NK-92 (cell line): ENCODE data around the gene NEUROD2.

Experiments
- DNase-seq: peaks from one replicate; lab custom pipeline; 2025; ENCODE audit not compliant: unreplicated experiment; lab: John Stamatoyannopoulos, UW

Gene NEUROD2

DNA sequence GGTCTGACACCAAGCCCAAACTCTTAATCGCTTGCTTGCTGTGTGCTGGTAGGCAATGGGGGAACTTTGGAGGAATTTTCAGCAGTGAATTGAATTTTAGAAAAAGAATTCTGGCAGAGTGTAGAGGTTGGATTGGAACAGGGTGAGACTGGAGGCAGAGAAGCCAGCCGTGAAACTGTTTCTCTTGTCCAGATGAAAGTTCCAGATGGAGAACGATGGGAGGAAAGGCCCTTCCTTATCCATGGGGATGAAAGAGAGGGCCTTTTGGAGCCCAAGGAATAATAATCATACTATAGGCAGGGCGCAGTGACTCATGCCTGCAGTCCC, 26.0 kb downstream of the NEUROD2 start:
- DNase-seq = no peak

- DNase-seq = no peak
Measured at GRCh38 chr17:39581071-39581758, 26.5 kb downstream of the NEUROD2 start.

- DNase-seq = no peak
Measured at GRCh38 chr17:39580082-39580468, 27.6 kb downstream of the NEUROD2 start.

DNA sequence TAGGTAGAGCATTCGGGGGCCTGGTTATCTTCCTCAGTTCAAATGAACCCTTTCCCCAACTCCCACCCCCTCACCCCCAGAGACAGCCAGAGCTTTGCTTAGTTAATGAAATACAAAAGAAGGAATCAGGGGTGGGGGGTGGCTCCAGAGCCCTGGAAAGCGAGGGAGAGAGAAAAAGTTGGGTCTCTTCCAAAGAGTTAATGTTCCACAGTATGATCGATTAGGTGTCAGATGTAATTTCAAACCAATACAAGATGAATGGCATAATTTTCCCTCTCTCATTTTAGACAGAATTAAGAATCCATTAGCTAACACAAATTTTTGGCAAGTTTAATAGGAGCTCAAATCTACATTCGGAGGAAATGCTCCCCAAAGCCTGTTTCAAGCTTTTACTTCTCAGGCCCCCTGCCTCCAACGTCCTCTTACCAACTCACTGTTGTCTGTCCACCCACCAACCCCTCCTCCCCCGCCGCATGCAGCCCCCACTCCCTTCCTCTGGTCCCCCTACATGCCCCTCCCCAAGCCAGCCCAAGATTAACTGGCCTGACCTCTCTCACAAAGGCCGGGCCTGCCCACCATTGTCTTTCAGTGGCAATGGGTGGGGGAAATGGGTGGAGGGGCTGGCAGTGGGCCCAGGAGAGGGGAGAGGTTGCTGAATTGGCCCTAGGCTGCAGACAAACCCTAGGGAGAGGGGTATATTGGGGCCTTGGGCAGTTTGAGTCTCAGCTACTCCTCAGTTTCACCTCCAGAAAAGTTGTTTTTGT, 28.2 kb downstream of the NEUROD2 start:
- no peak for DNase-seq

DNA sequence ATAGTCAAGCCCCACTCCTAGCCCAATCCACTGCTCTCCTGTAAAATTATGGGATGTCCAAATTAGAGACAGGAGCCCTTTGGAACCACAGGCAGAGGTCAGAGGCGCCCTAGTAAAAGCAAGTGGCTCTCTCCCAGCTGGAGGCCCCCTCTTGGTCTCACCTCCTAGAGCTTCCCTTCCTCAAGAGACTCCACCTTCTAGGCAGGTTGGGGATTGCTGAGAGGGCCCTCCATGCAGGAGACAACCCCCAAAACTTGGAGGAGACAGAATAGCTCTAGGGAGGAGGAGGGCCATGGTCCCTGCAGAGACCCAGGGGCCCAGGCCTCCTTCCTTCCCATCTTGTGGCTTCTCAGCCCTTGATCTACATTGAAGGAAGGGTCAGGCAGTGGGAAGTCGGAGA, 29.4 kb downstream of the NEUROD2 start:
- DNase-seq = no peak

DNA sequence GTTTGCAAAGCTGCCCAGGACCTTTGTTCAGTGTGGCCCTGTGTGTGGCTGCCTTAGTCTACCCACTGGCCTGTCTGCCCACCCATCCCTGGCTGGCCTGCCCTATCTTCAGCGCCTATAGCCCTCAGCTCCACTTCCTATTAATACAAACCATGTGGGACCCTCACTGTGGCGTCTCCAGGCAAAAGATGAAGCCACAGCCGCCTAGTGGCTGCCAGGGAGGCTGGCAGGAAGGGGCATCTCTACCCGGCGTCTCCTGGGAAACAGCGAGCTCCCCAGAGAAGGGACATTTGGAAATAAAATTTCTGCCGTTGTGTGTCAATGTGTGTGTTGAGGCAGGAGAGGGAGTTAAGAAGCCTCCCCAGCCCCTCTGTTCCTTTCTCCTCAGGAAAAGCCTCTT, 31.5 kb downstream of the NEUROD2 start:
- no peak for DNase-seq

DNA sequence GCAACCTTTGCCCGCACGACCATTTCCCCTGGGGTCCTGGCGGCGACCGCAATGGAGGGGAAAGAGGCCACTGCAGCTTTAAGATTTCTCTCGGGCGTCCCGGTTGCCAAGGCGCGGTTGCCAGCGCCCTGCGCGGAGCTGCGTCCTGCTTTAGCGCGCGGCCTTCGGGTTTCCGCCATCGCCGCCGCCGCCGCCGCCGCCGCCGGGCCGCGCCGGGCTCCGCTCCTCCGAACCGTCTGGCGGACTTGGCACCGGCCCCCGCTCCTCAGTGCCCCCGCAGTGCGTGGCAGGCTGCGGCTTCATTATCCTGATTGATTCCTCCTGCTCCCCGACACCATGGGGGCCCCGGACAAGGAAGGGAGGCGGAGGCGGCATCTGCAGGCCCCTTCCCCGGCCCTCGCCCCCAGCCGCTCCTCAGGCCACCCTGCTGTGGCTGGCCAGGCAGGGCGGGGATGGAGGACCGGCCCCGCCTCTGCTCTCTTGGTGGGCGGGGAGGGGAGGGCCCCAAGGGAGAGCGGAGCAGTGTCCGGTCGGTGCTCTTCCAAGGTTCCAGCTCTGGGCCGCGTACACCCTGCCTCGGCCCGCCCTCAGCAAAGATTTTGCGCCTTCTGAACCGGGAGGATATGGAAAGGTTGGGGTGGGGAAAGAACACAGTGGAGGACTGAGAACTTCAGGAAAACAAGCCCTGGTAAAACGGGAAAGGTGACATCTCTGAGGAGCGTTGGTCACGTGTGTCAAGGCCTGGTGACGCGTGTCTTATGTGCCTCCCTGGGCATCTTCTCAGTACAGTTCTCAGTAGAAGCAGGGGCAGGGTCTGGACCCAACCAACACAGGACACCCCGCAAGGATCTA, 34.0 kb downstream of the NEUROD2 start:
- no peak for DNase-seq

- DNase-seq = no peak
Measured at GRCh38 chr17:39572121-39572520, 35.6 kb downstream of the NEUROD2 start.

GRCh38 chr17:39569126-39569525, 38.6 kb downstream of the NEUROD2 start:
- DNase-seq = no peak

DNA sequence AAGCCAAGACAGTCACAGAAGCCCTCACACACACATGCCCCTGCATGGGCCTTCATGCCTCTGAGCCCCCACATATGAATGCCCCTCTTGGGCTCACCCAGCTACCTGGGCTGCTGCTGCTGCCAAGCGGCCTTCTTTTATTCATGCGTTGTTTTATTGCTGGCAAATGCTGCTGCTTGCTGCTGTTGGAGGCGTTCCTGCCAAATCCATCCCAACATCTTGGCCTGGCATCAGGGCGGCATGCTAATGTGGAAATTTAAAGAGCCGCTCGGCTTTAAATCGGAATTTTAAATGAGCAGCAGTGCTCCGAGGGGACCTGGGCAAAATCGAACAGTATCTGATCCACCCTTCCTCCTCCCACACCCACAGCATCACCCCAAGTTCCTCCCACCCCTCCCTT, 39.0 kb downstream of the NEUROD2 start:
- no peak for DNase-seq

GRCh38 chr17:39566094-39566850, 41.4 kb downstream of the NEUROD2 start:
- DNase-seq = no peak

DNA sequence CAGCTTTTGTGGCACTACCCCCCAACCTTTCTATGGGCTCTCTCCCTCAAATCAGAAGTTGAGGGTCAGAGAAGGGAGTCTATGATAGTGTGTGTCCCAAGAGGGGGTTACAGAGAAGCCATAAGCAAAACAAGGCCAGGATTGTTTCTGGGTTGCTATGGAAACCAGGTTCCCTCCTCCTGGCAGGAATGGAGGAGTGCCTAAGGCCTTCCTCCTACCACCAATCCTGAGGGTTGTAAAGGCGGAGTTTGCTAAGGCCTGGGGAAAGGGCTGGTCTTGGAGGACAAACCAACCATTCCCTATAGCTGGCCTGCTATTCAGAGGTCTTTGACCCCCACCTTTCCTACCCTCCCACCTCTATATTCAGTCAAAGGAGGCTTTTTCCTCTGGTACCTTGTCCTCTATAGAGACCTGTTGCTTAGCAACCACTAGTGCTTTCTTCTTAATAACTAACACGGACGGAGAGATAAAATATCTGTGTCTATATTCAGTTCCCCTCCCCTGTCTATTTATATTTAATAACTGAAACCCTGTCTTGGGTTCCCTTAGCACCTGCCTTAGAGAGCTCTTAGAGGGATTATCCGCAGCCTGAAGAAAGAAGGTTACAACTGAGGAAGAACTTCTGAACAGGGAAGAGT, 43.4 kb downstream of the NEUROD2 start:
- no peak for DNase-seq

GRCh38 chr17:39563476-39563875, 44.2 kb downstream of the NEUROD2 start:
- DNase-seq = no peak

DNA sequence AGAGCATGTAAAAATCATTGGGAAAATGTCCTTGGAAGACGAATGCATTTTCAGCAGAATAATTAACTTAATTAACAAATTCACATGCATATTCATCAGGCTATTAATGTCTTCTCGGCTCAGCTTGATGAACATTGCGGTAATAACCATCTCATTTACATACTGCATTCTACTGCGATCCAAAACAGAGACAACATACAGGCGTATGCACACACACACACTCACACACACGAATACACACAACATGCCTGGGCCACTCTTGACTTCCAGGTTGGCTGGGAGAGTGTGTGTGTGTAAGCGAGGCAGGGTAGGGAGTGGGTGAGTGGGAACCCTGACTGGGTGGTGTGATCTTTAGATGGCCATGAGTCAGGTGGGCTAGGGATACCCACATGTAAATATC, 44.7 kb downstream of the NEUROD2 start:
- no peak for DNase-seq

- no peak for DNase-seq
Measured at GRCh38 chr17:39562395-39562794, 45.3 kb downstream of the NEUROD2 start.

- no peak for DNase-seq
Measured at GRCh38 chr17:39556423-39556822, 51.3 kb downstream of the NEUROD2 start.

DNA sequence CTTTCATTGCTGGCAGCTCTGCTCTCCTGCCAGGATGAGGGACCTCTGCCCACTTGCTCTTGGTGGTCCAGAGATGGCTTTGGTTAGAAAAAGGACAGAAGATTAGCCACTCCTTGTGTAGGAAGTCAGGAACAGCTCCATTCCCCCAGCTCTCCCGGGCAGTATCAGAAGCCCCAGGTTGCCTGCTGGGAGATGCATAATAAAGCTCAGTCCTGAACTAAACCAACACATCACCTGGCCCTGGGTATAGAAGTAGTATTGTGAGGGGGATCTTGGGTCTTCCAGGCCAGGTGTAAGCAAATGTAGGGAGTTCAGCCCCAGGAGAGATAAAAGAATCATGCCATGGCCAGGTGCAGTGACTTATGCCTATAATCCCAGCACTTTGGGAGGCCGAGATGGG, 52.4 kb downstream of the NEUROD2 start:
- DNase-seq = no peak
